SU-DHL-6 (cell line): ENCODE results near the gene ITGA1.

Experiments used
- H2AFZ ChIP-seq: fragments of 200-600 bp; sonication (generic); 2 replicates; pipeline ENCODE4 v1.6.1; 2014; ENCODE audit warnings: low read depth, mild to moderate bottlenecking, moderate library complexity, mixed read lengths, antibody characterized with exemption, low read length; ENCODE audit not compliant: severe bottlenecking
- H3F3A ChIP-seq: fragments of 200-600 bp; shearing (Covaris generic); 2 replicates; pipeline ENCODE4 v1.6.0; 2016; ENCODE audit warnings: antibody characterized with exemption, mild to moderate bottlenecking; ENCODE audit not compliant: insufficient read depth
- H3K27ac ChIP-seq: fragments of 200-600 bp; sonication (generic); 2 replicates; pipeline ENCODE4 v1.5.1; 2016; ENCODE audit warnings: low read depth, mild to moderate bottlenecking, low read length, moderate library complexity, mixed read lengths
- H3K27me3 ChIP-seq: fragments of 200-600 bp; sonication (generic), shearing (Covaris generic); 2 replicates; pipeline ENCODE4 v1.6.0; 2014; ENCODE audit warnings: mild to moderate bottlenecking, low read length
- H3K36me3 ChIP-seq: fragments of 200-600 bp; sonication (generic); 2 replicates; pipeline ENCODE4 v1.6.1; 2014; ENCODE audit warnings: mild to moderate bottlenecking, low read length, mixed read lengths
- H3K4me2 ChIP-seq: fragments of 300-600, 200-600 bp; shearing (Covaris generic), sonication (generic); 2 replicates; pipeline ENCODE4 v1.6.0; 2014; ENCODE audit warnings: low read length, low read depth, mild to moderate bottlenecking; ENCODE audit not compliant: poor library complexity, severe bottlenecking
- H3K4me3 ChIP-seq: fragments of 200-600 bp; sonication (generic); 2 replicates; pipeline ENCODE4 v1.5.1; 2014; ENCODE audit warnings: antibody characterized with exemption, low read length, mild to moderate bottlenecking, mixed read lengths; ENCODE audit not compliant: insufficient read depth, poor library complexity, severe bottlenecking
- H3K79me2 ChIP-seq: fragments of 200-600 bp; sonication (generic); 2 replicates; pipeline ENCODE4 v1.6.1; 2014; ENCODE audit warnings: mild to moderate bottlenecking, low read length, moderate library complexity; ENCODE audit not compliant: insufficient read depth
- H3K9ac ChIP-seq: fragments of 200-600 bp; sonication (generic); 2 replicates; pipeline ENCODE4 v1.7.0; 2014; ENCODE audit warnings: mild to moderate bottlenecking, low read length
- H3K9me2 ChIP-seq: fragments of 200-600 bp; sonication (generic); replicated peaks from 2 replicates; pipeline ENCODE4 v1.6.1; 2014; ENCODE audit warnings: low read length; ENCODE audit not compliant: insufficient read depth
- H3K9me3 ChIP-seq: fragments of 200-600 bp; sonication (generic); 2 replicates; pipeline ENCODE4 v1.6.1; 2014; ENCODE audit warnings: low read length, mixed read lengths; ENCODE audit not compliant: insufficient read depth
- H4K20me1 ChIP-seq: fragments of 200-600 bp; sonication (generic); 2 replicates; pipeline ENCODE4 v1.6.1; 2014; ENCODE audit warnings: low read depth, mild to moderate bottlenecking, antibody characterized with exemption, low read length, moderate library complexity, mixed read lengths
- CTCF ChIP-seq: fragments of 200-600 bp; sonication (generic); IDR thresholded peaks from one replicate; pipeline ENCODE4 v1.5.1; 2017; ENCODE audit warnings: antibody characterized with exemption, mild to moderate bottlenecking, low read length, moderate library complexity; ENCODE audit not compliant: insufficient read depth, poor library complexity, severe bottlenecking
- EZH2phosphoT487 ChIP-seq: fragments of 200-600 bp; sonication (generic), shearing (Covaris generic); conservative IDR thresholded peaks from 2 replicates; pipeline ENCODE4 v1.6.1; 2018; ENCODE audit warnings: mild to moderate bottlenecking, antibody characterized with exemption, low read length, moderate library complexity, mixed read lengths

The ITGA1 gene

GRCh38 chr5:52876456-52876855 is 88.7 kb downstream of the ITGA1 start:
- H4K20me1 ChIP-seq: no peaks in the 10 kb centered on the region
- no peaks in the 10 kb centered on the region for H3K9me2 ChIP-seq
- H2AFZ ChIP-seq: no peak overlapping the region
- no peak overlapping the region for H3K9ac ChIP-seq
- H3K79me2 ChIP-seq: no peaks in the 10 kb centered on the region
- no peaks in the 10 kb centered on the region for H3K27me3 ChIP-seq
- H3K4me2 ChIP-seq: no peak overlapping the region
- no peaks in the 10 kb centered on the region for H3K9me3 ChIP-seq
- H3K27ac ChIP-seq: no peak overlapping the region
- H3K36me3 ChIP-seq: no peaks in the 10 kb centered on the region
- H3F3A ChIP-seq: no peaks in the 10 kb centered on the region
- TF ChIP-seq EZH2phosphoT487: no peak
- no peak for TF ChIP-seq CTCF
- H3K4me3 ChIP-seq: no peak overlapping the region

- H3K27ac ChIP-seq: no peak overlapping the region
- no peaks in the 10 kb centered on the region for H3K9me3 ChIP-seq
- no peak overlapping the region for H3K4me3 ChIP-seq
- H3F3A ChIP-seq: no peaks in the 10 kb centered on the region
- H4K20me1 ChIP-seq: no peaks in the 10 kb centered on the region
- no peaks in the 10 kb centered on the region for H3K36me3 ChIP-seq
- H3K27me3 ChIP-seq: no peaks in the 10 kb centered on the region
- TF ChIP-seq EZH2phosphoT487 (no peak), CTCF (no peak)
- H3K4me2 ChIP-seq: no peak overlapping the region
- H2AFZ ChIP-seq: no peak overlapping the region
- no peaks in the 10 kb centered on the region for H3K79me2 ChIP-seq
- H3K9me2 ChIP-seq: no peaks in the 10 kb centered on the region
- no peak overlapping the region for H3K9ac ChIP-seq
Observed at GRCh38 chr5:52878656-52879055, 90.9 kb downstream of the ITGA1 start.

GRCh38 chr5:52880541-52880940 is 92.8 kb downstream of the ITGA1 start:
- TF ChIP-seq EZH2phosphoT487: no peak
- TF ChIP-seq CTCF: no peak
- Histone ChIP-seq H3K27me3 (no peaks in the 10 kb centered on the region), H3K4me3 (no peak overlapping the region), H3K36me3 (no peaks in the 10 kb centered on the region), H3F3A (no peaks in the 10 kb centered on the region), H3K79me2 (no peaks in the 10 kb centered on the region), H3K9ac (no peak overlapping the region), H4K20me1 (no peaks in the 10 kb centered on the region), H3K9me3 (no peaks in the 10 kb centered on the region), H3K27ac (no peak overlapping the region), H3K4me2 (no peak overlapping the region), H2AFZ (no peak overlapping the region), H3K9me2 (no peaks in the 10 kb centered on the region)
